Tibial artery (tissue), 4 donors: ENCODE results near the gene CLIC1.

ENCODE experiments used
- DNase-seq, 2 donors: peaks; one replicate each; pipeline ENCODE4 v3.0.0-alpha.2; 2019
- H3K27ac ChIP-seq, 2 donors: fragments of 200-600 bp; sonication (generic) in 1 of 2; 1 replicate in 1 of 2; 2 replicates in 1 of 2; pipeline ENCODE4 v1.5.1; 2018 to 2019; ENCODE audit warnings: mild to moderate bottlenecking in 1 of 2
- H3K27me3 ChIP-seq, 2 donors: fragments of 200-600 bp; sonication (generic) in 1 of 2; one replicate each; pipeline versions ENCODE4 v1.5.1 to v1.6.0; 2016 to 2019
- H3K36me3 ChIP-seq, 3 donors: fragments of 200-600 bp; sonication (generic) in 2 of 3; one replicate each; pipeline ENCODE4 v1.5.1; 2016 to 2019; ENCODE audit warnings: mild to moderate bottlenecking in 2 of 3
- H3K4me1 ChIP-seq, 4 donors: fragments of 200-600 bp; sonication (generic) in 2 of 4; 1 replicate in 3 of 4; 2 replicates in 1 of 4; pipeline ENCODE4 v1.5.1; 2016 to 2019
- H3K4me3 ChIP-seq, 2 donors: fragments of 200-600 bp; sonication (generic) in 1 of 2; 1 replicate in 1 of 2; 2 replicates in 1 of 2; pipeline ENCODE4 v1.5.1; 2018 to 2019; ENCODE audit warnings: mild to moderate bottlenecking in 2 of 2
- H3K9me3 ChIP-seq, 3 donors: fragments of 200-600 bp; sonication (generic) in 1 of 3; one replicate each; pipeline ENCODE4 v1.5.1; 2016 to 2019
- CTCF ChIP-seq, 2 experiments: fragments of 200-600 bp in 1 of 2; fragments of 450-650 bp in 1 of 2; IDR thresholded peaks; one replicate each; pipeline ENCODE4 v1.5.1; 2017 to 2019; ENCODE audit warnings: antibody characterized with exemption in 2 of 2, mild to moderate bottlenecking in 1 of 2, moderate library complexity in 1 of 2
- intact Hi-C: fragments of 100-400 bp; cut with DNase I; formaldehyde crosslinking; loops from one replicate; pipeline ENCODE4 v1.15.0; 2023; ENCODE audit warnings: low total_unique reads

The CLIC1 gene

GRCh38 chr6:31736021-31736767 lies at the start of gene CLIC1:
Gene CLIC1, minus strand, starts transcription at chr6:31736530. Its CDS starts 230 bp downstream, at chr6:31736300.
- intact Hi-C loops = loop anchor here (5.0 kb wide), 1 partner anchor 34 kb away; the partner anchor contains the start of gene ABHD16A
- Histone ChIP-seq H3K27ac (peak within 1 kb of the TSS; percentile 86 to 96), H3K9me3 (no peaks in the 10 kb centered on the region), H3K27me3 (no peaks in the 10 kb centered on the region), H3K4me1 (peaks cover 0 to 48% (median 28%) of the 10 kb centered on the region in 4 donors), H3K4me3 (peak within 1 kb of the TSS; percentile 64 to 87), H3K36me3 (peaks cover 31 to 32% (median 31%) of the 10 kb centered on the region in 3 donors)
- DNase-seq = peak; percentile 92 to 95
- no peak for TF ChIP-seq CTCF (IDR thresholded peaks at IDR 0.05)

- DNase-seq = no peak
- H3K27ac ChIP-seq = no peak overlapping the region
- H3K36me3 ChIP-seq = peaks cover 46 to 70% (median 55%) of the 10 kb centered on the region in 3 donors
- H3K9me3 ChIP-seq = no peaks in the 10 kb centered on the region
- no peaks in the 10 kb centered on the region for H3K27me3 ChIP-seq
- H3K4me3 ChIP-seq = no peak overlapping the region
- intact Hi-C loops = no loop called here
- no peaks in the 10 kb centered on the region for H3K4me1 ChIP-seq
- no peak for TF ChIP-seq CTCF (IDR thresholded peaks at IDR 0.05)
Measured at GRCh38 chr6:31785475-31785874, 49.1 kb upstream of the CLIC1 start.

GRCh38 chr6:31784098-31784925 lies 48.0 kb upstream of the CLIC1 start:
- Histone ChIP-seq H3K9me3 (no peaks in the 10 kb centered on the region), H3K36me3 (peaks cover 56 to 77% (median 66%) of the 10 kb centered on the region in 3 donors), H3K27me3 (no peaks in the 10 kb centered on the region), H3K4me3 (no peak overlapping the region), H3K27ac (no peak overlapping the region), H3K4me1 (no peaks in the 10 kb centered on the region)
- intact Hi-C loops = no loop called here
- no peak for TF ChIP-seq CTCF (IDR thresholded peaks at IDR 0.05)
- DNase-seq = no peak

GRCh38 chr6:31782126-31782855 lies 46.0 kb upstream of the CLIC1 start:
- no peak for TF ChIP-seq CTCF (IDR thresholded peaks at IDR 0.05)
- no peak for DNase-seq
- Histone ChIP-seq H3K4me3 (no peak overlapping the region), H3K27me3 (no peaks in the 10 kb centered on the region), H3K4me1 (peaks cover 0 to 3% (median 1%) of the 10 kb centered on the region in 4 donors), H3K9me3 (no peaks in the 10 kb centered on the region), H3K36me3 (peaks cover 54 to 82% (median 79%) of the 10 kb centered on the region in 3 donors), H3K27ac (no peak overlapping the region)
- intact Hi-C loops = no loop called here
